GM12801 (cell line): Measurements from ENCODE around the gene TDRD7.

ENCODE experiments used
- CTCF ChIP-seq: IDR thresholded peaks from one replicate; pipeline ENCODE4 v1.5.1; 2011; ENCODE audit warnings: control low read depth; ENCODE audit not compliant: insufficient read length; ENCODE audit errors: extremely low read depth

The TDRD7 gene

GRCh38 chr9:97518909-97519307, 107.0 kb downstream of the TDRD7 start:
- no peak for TF ChIP-seq CTCF

GRCh38 chr9:97519441-97519970, 107.6 kb downstream of the TDRD7 start:
- TF ChIP-seq CTCF = no peak

GRCh38 chr9:97521576-97522333, 109.9 kb downstream of the TDRD7 start:
- TF ChIP-seq CTCF = no peak

- TF ChIP-seq CTCF = no peak
Observed at GRCh38 chr9:97524424-97524823, 112.5 kb downstream of the TDRD7 start.

GRCh38 chr9:97525451-97525850, 113.6 kb downstream of the TDRD7 start:
- TF ChIP-seq CTCF = no peak

- TF ChIP-seq CTCF = no peak
Observed at GRCh38 chr9:97526895-97527575, 115.1 kb downstream of the TDRD7 start.

GRCh38 chr9:97527626-97528528, 116.0 kb downstream of the TDRD7 start:
- no peak for TF ChIP-seq CTCF
